ENCODE data around the gene UNC13C. TPM values are rescaled to one million over a fixed set of nuclear protein-coding genes. Genes with fewer than 3 reads are reported as not detected.

The UNC13C gene
- total RNA-seq, 1 experiment from 2014 or later, result not detected

DNA sequence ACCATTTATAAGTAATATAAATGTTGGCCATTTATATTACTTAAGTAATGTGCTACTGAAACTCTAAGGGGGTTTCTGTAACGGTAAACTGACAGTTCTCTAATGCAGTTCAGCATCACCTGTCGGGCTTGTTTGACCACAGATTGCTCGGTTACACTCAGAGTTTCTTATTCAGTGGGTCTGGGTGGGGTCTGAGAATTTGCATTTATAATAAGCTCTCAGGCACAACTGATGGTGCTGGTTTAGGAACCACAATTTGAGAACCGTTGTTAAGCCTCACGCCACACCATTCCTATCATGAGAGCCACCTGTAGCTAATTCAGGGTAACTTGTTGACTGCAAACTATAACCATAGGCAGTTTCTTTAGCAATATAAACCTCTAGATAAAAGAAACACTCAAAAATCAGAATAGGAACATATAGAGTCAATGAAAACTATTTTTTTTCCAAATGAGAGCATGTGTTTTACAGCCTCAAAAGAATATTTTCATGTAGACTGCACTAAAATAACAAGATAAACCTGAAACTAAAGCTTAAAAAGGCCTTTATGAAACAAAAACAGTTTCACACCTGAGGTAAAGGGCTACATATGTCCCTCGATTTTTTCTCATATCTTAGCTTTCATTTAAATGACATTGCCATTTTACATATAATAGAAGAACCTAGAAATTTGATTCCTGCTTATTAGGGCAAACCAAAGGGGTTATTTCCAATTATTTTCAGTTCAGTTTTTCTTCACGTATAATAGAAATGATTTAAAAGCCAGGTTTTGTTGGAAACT, 604.8 kb downstream of the UNC13C start (continued):
- TF ChIP-seq, protein P1, sequence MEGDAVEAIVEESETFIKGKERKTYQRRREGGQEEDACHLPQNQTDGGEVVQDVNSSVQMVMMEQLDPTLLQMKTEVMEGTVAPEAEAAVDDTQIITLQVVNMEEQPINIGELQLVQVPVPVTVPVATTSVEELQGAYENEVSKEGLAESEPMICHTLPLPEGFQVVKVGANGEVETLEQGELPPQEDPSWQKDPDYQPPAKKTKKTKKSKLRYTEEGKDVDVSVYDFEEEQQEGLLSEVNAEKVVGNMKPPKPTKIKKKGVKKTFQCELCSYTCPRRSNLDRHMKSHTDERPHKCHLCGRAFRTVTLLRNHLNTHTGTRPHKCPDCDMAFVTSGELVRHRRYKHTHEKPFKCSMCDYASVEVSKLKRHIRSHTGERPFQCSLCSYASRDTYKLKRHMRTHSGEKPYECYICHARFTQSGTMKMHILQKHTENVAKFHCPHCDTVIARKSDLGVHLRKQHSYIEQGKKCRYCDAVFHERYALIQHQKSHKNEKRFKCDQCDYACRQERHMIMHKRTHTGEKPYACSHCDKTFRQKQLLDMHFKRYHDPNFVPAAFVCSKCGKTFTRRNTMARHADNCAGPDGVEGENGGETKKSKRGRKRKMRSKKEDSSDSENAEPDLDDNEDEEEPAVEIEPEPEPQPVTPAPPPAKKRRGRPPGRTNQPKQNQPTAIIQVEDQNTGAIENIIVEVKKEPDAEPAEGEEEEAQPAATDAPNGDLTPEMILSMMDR (IDR thresholded peaks at IDR 0.05 in 2 of 3, conservative IDR thresholded peaks at IDR 0.05 in 1 of 3; ENCODE audit: borderline replicate concordance in 1 of 3, insufficient read depth in 1 of 3, low read depth in 2 of 3, low read length in 2 of 3), result no peak
- TF ChIP-seq CBX3 (IDR thresholded peaks at IDR 0.05; ENCODE audit: low read depth) (no peak), JUND (IDR thresholded peaks at IDR 0.05) (no peak), EZH2 (IDR thresholded peaks at IDR 0.05) (no peak), RAD21 (IDR thresholded peaks at IDR 0.05; ENCODE audit: low read depth) (no peak), ZNF274 (IDR thresholded peaks at IDR 0.05; ENCODE audit: low read depth, low read length) (no peak), SIN3A (IDR thresholded peaks at IDR 0.05; ENCODE audit: low read depth) (no peak), FOSL1 (IDR thresholded peaks at IDR 0.05; ENCODE audit: low read depth) (no peak), ELF1 (IDR thresholded peaks at IDR 0.05; ENCODE audit: borderline replicate concordance, low read depth) (no peak)

DNA sequence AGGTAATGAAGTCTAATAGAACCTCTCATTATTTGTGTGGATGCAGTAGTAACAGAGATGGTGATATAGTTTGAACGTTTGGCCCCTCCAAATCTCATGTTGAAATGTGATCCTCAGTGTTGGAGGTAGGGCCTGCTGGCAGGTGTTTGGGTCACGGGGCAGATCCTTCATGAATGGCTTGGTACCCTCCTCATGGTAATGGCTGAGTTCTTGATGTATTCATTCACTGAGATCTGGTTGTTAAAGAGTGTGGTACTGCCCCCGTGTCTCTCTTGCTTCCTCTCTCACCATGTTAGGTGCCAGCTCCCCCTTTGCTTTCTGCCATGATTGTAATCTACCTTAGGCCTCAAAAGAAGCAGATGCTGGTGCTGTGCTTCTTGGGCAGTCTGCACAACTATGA, 606.8 kb downstream of the UNC13C start:
- ChIA-PET CTCF (no interaction called here), POLR2A (no interaction called here), RAD21 (ENCODE audit: low non-redundant PET in 1 of 2, low total read pairs in 2 of 2, uncharacterized antibody in 2 of 2, unreplicated experiment in 2 of 2) (no interaction called here)
- H3K27ac ChIP-seq (ENCODE audit: low read depth, low read length), result no peak overlapping the region
- no peak for ATAC-seq
- BruUV-seq (replicated peaks), result no TSS peak
- intact Hi-C loops (cut with micrococcal nuclease), result no loop called here
- H2AFZ ChIP-seq (ENCODE audit: low read depth, low read length, poor library complexity, severe bottlenecking), result no peak overlapping the region
- no peak for TF ChIP-seq TCF7L2 (IDR thresholded peaks at IDR 0.05; ENCODE audit: borderline replicate concordance, extremely low read depth, insufficient read depth, insufficient read length)
- TF ChIP-seq SRF (IDR thresholded peaks at IDR 0.05; ENCODE audit: low read depth), result no peak
- no peak for TF ChIP-seq CBX3 (IDR thresholded peaks at IDR 0.05; ENCODE audit: low read depth)
- H3K9ac ChIP-seq (ENCODE audit: low read length), result no peak overlapping the region
- H3K79me2 ChIP-seq (ENCODE audit: insufficient read depth, low read length), result no peaks in the 10 kb centered on the region
- no peak overlapping the region for H3K4me3 ChIP-seq (replicated peaks in 1 of 2; ENCODE audit: low read depth in 1 of 2, low read length in 2 of 2)
- H4K20me1 ChIP-seq (ENCODE audit: insufficient read depth), result no peaks in the 10 kb centered on the region
- no peaks in the 10 kb centered on the region for H3K9me2 ChIP-seq (ENCODE audit: insufficient read depth)
- no peak overlapping the region for H3K4me2 ChIP-seq (ENCODE audit: low read length)
- no peaks in the 10 kb centered on the region for H3K27me3 ChIP-seq (ENCODE audit: insufficient read depth, low read length)
- peaks cover 10 to 13% of the 10 kb centered on the region in 2 experiments; a peak in 2 of 4 replicates for H3K9me3 ChIP-seq (ENCODE audit: control insufficient read depth in 1 of 2, insufficient read depth in 1 of 2, low read depth in 1 of 2, low read length in 2 of 2)
- no peaks in the 10 kb centered on the region for H3K36me3 ChIP-seq (ENCODE audit: control insufficient read depth in 1 of 2, insufficient read depth in 2 of 2, low read length in 2 of 2)
- DNase-seq (ENCODE audit: low read depth, low spot score), result no peak
- H3K4me1 ChIP-seq (ENCODE audit: control insufficient read depth in 1 of 2, insufficient read depth in 2 of 2, low read length in 2 of 2), result no peaks in the 10 kb centered on the region

Measured in HCT116 (cell line).